K562 (cell line): ENCODE data around the gene SLC25A4. TPM values are rescaled to one million over a fixed set of nuclear protein-coding genes. Genes with fewer than 3 reads are reported as not detected.

Source experiments
- ATAC-seq: fragments of 200-7000 bp; cut with Tn5 transposase; 3 replicates; pipeline ENCODE4 v1.9.1; 2020; ENCODE audit warnings: moderate library complexity
- BruUV-seq: library from RNA; stranded (reverse); fragments of 400-500 nt; replicated peaks from 2 replicates; lab custom pipeline; 2021; lab: Mats Ljungman, UMichigan
- CTCF ChIA-PET: fragments of 300-600 bp; formaldehyde crosslinking; extraction: SDS; loops from one replicate; lab custom pipeline; 2021; ENCODE audit warnings: low intra/inter-chr PET ratio; lab: Yijun Ruan, JAX
- POLR2A ChIA-PET: fragments of 300-600, 350-650 bp; sonication (Branson Sonifier 250); formaldehyde crosslinking; extraction: SDS; loops from one replicate; lab custom pipeline; 2021; ENCODE audit warnings: antibody characterized with exemption, inconsistent platforms; lab: Yijun Ruan, JAX
- DNase-seq, 4 experiments: peaks; one replicate each; pipeline versions ENCODE4 v3.0.0 to v3.0.0-alpha.2; 2011 to 2018; ENCODE audit warnings: low spot score in 3 of 4, mixed read lengths in 3 of 4; ENCODE audit errors: extremely low read depth in 1 of 4
- FAIRE-seq: peaks from 2 replicates; lab custom pipeline; 2011; peaks lifted over from hg19 to GRCh38; lab: Jason Lieb, UNC
- H2AFZ ChIP-seq: 2 replicates; pipeline ENCODE4 v1.6.0; 2011; ENCODE audit warnings: low read depth, low read length, control low read depth, inconsistent platforms
- H3K27ac ChIP-seq: fragments of 200-600 bp; 3 replicates; pipeline ENCODE4 v1.8.0; 2011; ENCODE audit warnings: low read depth, mild to moderate bottlenecking, control low read depth, inconsistent platforms, low read length, moderate library complexity, mixed read lengths; ENCODE audit errors: extremely low read depth
- H3K27me3 ChIP-seq, 2 experiments: fragments of 300-600 bp in 1 of 2; 2 replicates in 1 of 2; 3 replicates in 1 of 2; pipeline versions ENCODE4 v1.6.0 to v1.8.0; 2011; ENCODE audit warnings: inconsistent platforms in 2 of 2, low read length in 2 of 2, mild to moderate bottlenecking in 1 of 2, mixed read lengths in 1 of 2, moderate library complexity in 1 of 2; ENCODE audit not compliant: control insufficient read depth in 2 of 2, insufficient read depth in 2 of 2
- H3K36me3 ChIP-seq: fragments of 300-600 bp; 3 replicates; pipeline ENCODE4 v1.8.0; 2011; ENCODE audit warnings: mild to moderate bottlenecking, low read length, inconsistent platforms; ENCODE audit not compliant: control insufficient read depth, insufficient read depth
- H3K4me1 ChIP-seq, 2 experiments: fragments of 200-600 bp in 1 of 2; replicated peaks in 1 of 2; 2 replicates in 1 of 2; 3 replicates in 1 of 2; pipeline versions ENCODE4 v1.5.1 to v1.8.0; 2011; ENCODE audit warnings: inconsistent platforms in 2 of 2, low read length in 2 of 2, mild to moderate bottlenecking in 1 of 2, mixed read lengths in 1 of 2, moderate library complexity in 1 of 2; ENCODE audit not compliant: control insufficient read depth in 2 of 2, insufficient read depth in 2 of 2
- H3K4me2 ChIP-seq: 2 replicates; pipeline ENCODE4 v1.6.1; 2011; ENCODE audit warnings: low read length, control low read depth, inconsistent platforms, mixed read lengths; ENCODE audit not compliant: insufficient read depth
- H3K4me3 ChIP-seq: fragments of 200-600 bp; sonication (generic), shearing (Covaris generic); 2 replicates; pipeline ENCODE4 v1.5.1; 2016; ENCODE audit warnings: control low read depth, inconsistent platforms
- H3K79me2 ChIP-seq: fragments of 200-600 bp; 3 replicates; pipeline ENCODE4 v1.8.0; 2011; ENCODE audit warnings: low read length, inconsistent platforms; ENCODE audit not compliant: control insufficient read depth, insufficient read depth
- H3K9ac ChIP-seq, 2 experiments: 2 replicates each; pipeline versions ENCODE4 v1.6.0 to v1.6.1; 2011; ENCODE audit warnings: low read depth in 2 of 2, low read length in 2 of 2, control low read depth in 1 of 2, inconsistent platforms in 1 of 2, mild to moderate bottlenecking in 1 of 2, mixed read lengths in 1 of 2; ENCODE audit not compliant: insufficient read depth in 1 of 2
- H3K9me1 ChIP-seq: one replicate; pipeline ENCODE4 v1.6.0; 2011; ENCODE audit warnings: inconsistent platforms, mild to moderate bottlenecking, low read length, moderate library complexity; ENCODE audit not compliant: control insufficient read depth, insufficient read depth
- H3K9me3 ChIP-seq: replicated peaks from 2 replicates; pipeline ENCODE4 v1.5.1; 2011; ENCODE audit warnings: low read depth, low read length, inconsistent platforms; ENCODE audit not compliant: control insufficient read depth, insufficient read depth
- H4K20me1 ChIP-seq: replicated peaks from 2 replicates; pipeline ENCODE4 v1.6.1; 2011; ENCODE audit warnings: low read length, inconsistent platforms, mixed read lengths; ENCODE audit not compliant: control insufficient read depth, insufficient read depth
- C11orf30 ChIP-seq: fragments of 450-650 bp; IDR thresholded peaks from 2 replicates; pipeline ENCODE4 v1.6.1; 2016; ENCODE audit warnings: low read depth, mild to moderate bottlenecking
- CEBPG ChIP-seq, 3 experiments: fragments of 200-800 bp in 1 of 3; sonication (Bioruptor generic) in 1 of 3; sonication (generic) in 1 of 3; formaldehyde crosslinking in 1 of 3; IDR thresholded peaks in 2 of 3; conservative IDR thresholded peaks in 1 of 3; 2 replicates each; pipeline versions ENCODE4 v1.6.1 to v1.8.0; 2016 to 2022; ENCODE audit warnings: missing compliant biosample characterization in 2 of 3, missing genetic modification characterization in 2 of 3, mild to moderate bottlenecking in 1 of 3, missing genetic modification reagents in 1 of 3
- TRIM24 ChIP-seq, 2 experiments: fragments of 450-650 bp; IDR thresholded peaks; 2 replicates each; pipeline ENCODE4 v1.6.1; 2016
- WGBS: fragments of 100-300 bp; shearing (Covaris generic); methylation state at CpG from one replicate; pipeline ENCODE4 v1.1.6; 2016; ENCODE audit warnings: low coverage, mixed read lengths; ENCODE audit not compliant: insufficient coverage; ENCODE audit errors: missing lambda C conversion rate; 5-methylcytosine and 5-hydroxymethylcytosine counted together
- in situ Hi-C: fragments of 300-500 bp; cut with MboI; formaldehyde crosslinking; loops from 4 replicates; pipeline ENCODE4 v1.15.0; 2018; ENCODE audit warnings: inconsistent platforms, mixed read lengths
- intact Hi-C: fragments of 100-400 bp; cut with micrococcal nuclease; formaldehyde crosslinking; loops from 2 replicates; pipeline ENCODE4 v1.14.2; 2022
- polyA plus RNA-seq, 8 experiments: library from polyadenylated mRNA; depleted of rRNA in 4 of 8; stranded (reverse) in 5 of 8; unstranded in 3 of 8; fragments of >200 nt; fragmentation: Nextera tagmentation in 2 of 8; fragmentation: Illumina TruSeq in 1 of 8; extraction: Ambion mirVana in 2 of 8; extraction: Trizol in 1 of 8; gene quantifications; 2 replicates each; pipeline versions ENCODE4 v1.2.1 to v1.2.3, GENCODE V29; 2011 to 2014; ENCODE audit warnings: inconsistent platforms in 1 of 8, missing spikeins in 1 of 8
- total RNA-seq, 7 experiments: library from RNA; depleted of rRNA in 6 of 7; stranded (reverse); fragments of >200 nt in 6 of 7; fragmentation: Illumina TruSeq in 2 of 7; extraction: Trizol in 2 of 7; gene quantifications; 2 replicates each; pipeline versions ENCODE4 v1.2.1 to v1.2.3, GENCODE V29; 2011 to 2021; ENCODE audit warnings: low replicate concordance in 1 of 7
- TF ChIP-seq, protein P1 (sequence below), 2 experiments: fragments of 450-650 bp in 1 of 2; sonication (generic) in 1 of 2; formaldehyde crosslinking in 1 of 2; IDR thresholded peaks; 2 replicates each; pipeline versions ENCODE4 v1.7.1 to v1.9.0; 2016 to 2022; ENCODE audit warnings: inconsistent platforms in 1 of 2, mild to moderate bottlenecking in 1 of 2, missing genetic modification reagents in 1 of 2

The SLC25A4 gene
- total and polyA plus RNA-seq, 9 of the 15 experiments (the other 6 are each of a cell fraction or from before 2014, with no cell fraction given): 8.3 to 28.6 (median 19.5) TPM

DNA sequence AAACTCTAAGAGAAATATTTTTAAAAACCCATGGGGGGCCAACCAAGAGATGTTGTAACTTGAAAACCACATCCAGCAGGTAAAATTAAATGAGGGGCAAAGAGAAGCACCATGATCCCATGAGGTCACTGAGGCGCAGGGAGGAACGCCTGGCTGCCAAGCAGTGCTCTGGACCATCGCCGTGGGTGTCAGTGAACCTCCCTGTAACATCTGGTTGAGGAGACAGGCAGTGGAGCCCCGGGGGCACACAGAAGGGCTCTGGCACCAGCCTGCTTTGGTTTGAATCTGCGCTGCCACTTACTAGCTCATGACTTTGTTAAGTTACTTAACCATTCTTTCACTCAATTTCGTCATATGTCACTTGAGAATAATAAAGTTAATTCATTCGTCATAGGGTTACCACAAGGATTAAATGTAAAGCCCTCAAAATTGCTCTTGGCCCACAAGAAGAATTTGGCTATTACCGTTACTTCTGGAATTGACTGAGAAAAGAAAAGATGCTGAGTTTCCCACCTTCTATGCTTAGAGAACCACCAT, 41.6 kb upstream of the SLC25A4 start:
- no peak for FAIRE-seq
- H3K9me1 ChIP-seq: no peaks in the 10 kb centered on the region
- H3K79me2 ChIP-seq: no peaks in the 10 kb centered on the region
- H3K4me3 ChIP-seq: no peak overlapping the region
- no peaks in the 10 kb centered on the region for H4K20me1 ChIP-seq
- H3K9me3 ChIP-seq: no peaks in the 10 kb centered on the region
- no peak for DNase-seq
- POLR2A ChIA-PET: no interaction called here
- no peak for ATAC-seq
- no peak overlapping the region for H3K4me2 ChIP-seq
- no peak overlapping the region for H3K9ac ChIP-seq
- H3K4me1 ChIP-seq: peaks cover 0 to 3% of the 10 kb centered on the region in 2 experiments; a peak in 2 of 5 replicates
- H3K36me3 ChIP-seq: no peaks in the 10 kb centered on the region
- in situ Hi-C loops: no loop called here
- H3K27me3 ChIP-seq: peaks cover 27 to 50% of the 10 kb centered on the region in 2 experiments
- intact Hi-C loops: no loop called here
- 3% methylated on average over 9 of the region's 9 CpGs for WGBS
- BruUV-seq: no TSS peak
- TF ChIP-seq, protein P1, sequence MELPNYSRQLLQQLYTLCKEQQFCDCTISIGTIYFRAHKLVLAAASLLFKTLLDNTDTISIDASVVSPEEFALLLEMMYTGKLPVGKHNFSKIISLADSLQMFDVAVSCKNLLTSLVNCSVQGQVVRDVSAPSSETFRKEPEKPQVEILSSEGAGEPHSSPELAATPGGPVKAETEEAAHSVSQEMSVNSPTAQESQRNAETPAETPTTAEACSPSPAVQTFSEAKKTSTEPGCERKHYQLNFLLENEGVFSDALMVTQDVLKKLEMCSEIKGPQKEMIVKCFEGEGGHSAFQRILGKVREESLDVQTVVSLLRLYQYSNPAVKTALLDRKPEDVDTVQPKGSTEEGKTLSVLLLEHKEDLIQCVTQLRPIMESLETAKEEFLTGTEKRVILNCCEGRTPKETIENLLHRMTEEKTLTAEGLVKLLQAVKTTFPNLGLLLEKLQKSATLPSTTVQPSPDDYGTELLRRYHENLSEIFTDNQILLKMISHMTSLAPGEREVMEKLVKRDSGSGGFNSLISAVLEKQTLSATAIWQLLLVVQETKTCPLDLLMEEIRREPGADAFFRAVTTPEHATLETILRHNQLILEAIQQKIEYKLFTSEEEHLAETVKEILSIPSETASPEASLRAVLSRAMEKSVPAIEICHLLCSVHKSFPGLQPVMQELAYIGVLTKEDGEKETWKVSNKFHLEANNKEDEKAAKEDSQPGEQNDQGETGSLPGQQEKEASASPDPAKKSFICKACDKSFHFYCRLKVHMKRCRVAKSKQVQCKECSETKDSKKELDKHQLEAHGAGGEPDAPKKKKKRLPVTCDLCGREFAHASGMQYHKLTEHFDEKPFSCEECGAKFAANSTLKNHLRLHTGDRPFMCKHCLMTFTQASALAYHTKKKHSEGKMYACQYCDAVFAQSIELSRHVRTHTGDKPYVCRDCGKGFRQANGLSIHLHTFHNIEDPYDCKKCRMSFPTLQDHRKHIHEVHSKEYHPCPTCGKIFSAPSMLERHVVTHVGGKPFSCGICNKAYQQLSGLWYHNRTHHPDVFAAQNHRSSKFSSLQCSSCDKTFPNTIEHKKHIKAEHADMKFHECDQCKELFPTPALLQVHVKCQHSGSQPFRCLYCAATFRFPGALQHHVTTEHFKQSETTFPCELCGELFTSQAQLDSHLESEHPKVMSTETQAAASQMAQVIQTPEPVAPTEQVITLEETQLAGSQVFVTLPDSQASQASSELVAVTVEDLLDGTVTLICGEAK (IDR thresholded peaks at IDR 0.05): 0 out of 2 replicates have a peak, but pooled peaks have one; percentile 32
- TF ChIP-seq, protein P1 (CRISPR knock-in tag; IDR thresholded peaks at IDR 0.05): no peak
- TF ChIP-seq CEBPG (CRISPR knock-in tag; IDR thresholded peaks at IDR 0.05) (no peak), CEBPG (tag; conservative IDR thresholded peaks at IDR 0.05 in 1 of 2, IDR thresholded peaks at IDR 0.05 in 1 of 2) (0 out of 4 replicates have a peak, but pooled peaks of 1 of the 2 experiments have one; percentile 35), TRIM24 (IDR thresholded peaks at IDR 0.05) (peak in 1 of 2 experiments; percentile 19; a peak in 1 of 4 replicates), C11orf30 (no peak)
- CTCF ChIA-PET: no interaction called here
- no peak overlapping the region for H2AFZ ChIP-seq
- no peak overlapping the region for H3K27ac ChIP-seq
